Testis (tissue), 3 donors: ENCODE data around the gene EVX2. TPM values are rescaled to one million over a fixed set of nuclear protein-coding genes. Genes with fewer than 3 reads are reported as not detected.

Experiments used
- DNase-seq: peaks from one replicate; pipeline ENCODE4 v3.0.0-alpha.2; 2019
- H3K27ac ChIP-seq, 2 donors: fragments of 200-600 bp; sonication (generic); one replicate each; pipeline ENCODE4 v1.5.1; 2019
- H3K27me3 ChIP-seq: fragments of 200-600 bp; sonication (generic); one replicate; pipeline ENCODE4 v1.5.1; 2019
- H3K36me3 ChIP-seq: fragments of 200-600 bp; sonication (generic); one replicate; pipeline ENCODE4 v1.5.1; 2017; ENCODE audit warnings: low read depth; ENCODE audit errors: missing control alignments
- H3K4me1 ChIP-seq: fragments of 200-600 bp; sonication (generic); one replicate; pipeline ENCODE4 v1.5.1; 2019
- H3K4me3 ChIP-seq, 2 donors: fragments of 200-600 bp; sonication (generic); one replicate each; pipeline ENCODE4 v1.5.1; 2017 to 2019
- H3K9me3 ChIP-seq: fragments of 200-600 bp; sonication (generic); one replicate; pipeline ENCODE4 v1.5.1; 2017
- CTCF ChIP-seq, 3 experiments: fragments of 450-650 bp in 2 of 3; fragments of 200-600 bp in 1 of 3; sonication (generic) in 1 of 3; IDR thresholded peaks; one replicate each; pipeline ENCODE4 v1.5.1; 2016 to 2019; ENCODE audit warnings: antibody characterized with exemption in 3 of 3, mild to moderate bottlenecking in 2 of 3, moderate library complexity in 1 of 3
- POLR2A ChIP-seq: fragments of 450-650 bp; IDR thresholded peaks from one replicate; pipeline ENCODE4 v1.6.1; 2017; ENCODE audit warnings: antibody characterized with exemption, mild to moderate bottlenecking, moderate library complexity
- WGBS, 2 donors: methylation state at CpG; one replicate each; pipeline ENCODE4 v1.1.5; 2018; 5-methylcytosine and 5-hydroxymethylcytosine counted together
- intact Hi-C: fragments of 100-400 bp; cut with DNase I; formaldehyde crosslinking; loops from one replicate; pipeline ENCODE4 v1.15.1; 2023; ENCODE audit warnings: low total_unique reads
- polyA plus RNA-seq: library from polyadenylated mRNA; stranded (reverse); fragments of 350-450 nt; fragmentation: Illumina TruSeq; extraction: RNeasy Lipid Tissue Mini Kit (QIAGEN cat#74804); gene quantifications from one replicate; pipeline ENCODE4 v1.2.3, GENCODE V29; 2014; ENCODE audit warnings: low read depth, low replicate concordance; ENCODE audit not compliant: insufficient read depth
- total RNA-seq, 2 donors: library from RNA; depleted of rRNA; stranded (reverse); fragments of >200 nt; gene quantifications; one replicate each; pipeline ENCODE4 v1.2.3, GENCODE V29; 2016

Gene EVX2
- total and polyA plus RNA-seq, 3 donors from 2014 or later = 1.5 to 3.1 (median 2.3) TPM

DNA sequence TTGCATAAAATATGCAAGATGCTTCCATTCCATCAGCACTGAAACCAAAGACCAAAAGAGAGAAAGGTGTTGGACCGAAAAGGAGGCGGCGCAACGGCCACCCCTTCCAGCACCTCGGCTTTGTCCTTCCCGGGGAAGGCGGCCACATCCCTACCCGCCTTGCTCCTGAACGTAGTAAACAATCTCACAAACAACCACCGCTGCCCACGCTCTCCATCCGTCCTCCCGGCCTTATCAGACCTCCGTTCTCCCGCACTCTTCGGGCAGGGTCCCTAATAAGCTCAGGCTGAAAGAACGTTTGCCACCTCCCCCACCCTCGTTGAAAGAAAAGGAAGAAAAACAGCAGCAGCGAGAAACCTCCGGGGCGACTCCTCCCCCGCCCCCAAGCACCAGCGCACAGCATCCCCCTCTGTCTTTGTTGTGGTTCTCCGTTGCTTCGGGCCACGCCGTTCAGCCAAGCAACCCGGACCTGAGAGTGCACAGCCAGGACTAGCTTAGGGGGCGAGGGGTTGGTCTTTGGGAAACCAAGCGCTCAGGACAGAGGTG, 4.4 kb downstream of the EVX2 start:
- DNase-seq = peak; percentile 35
- Histone ChIP-seq H3K4me1 (no peaks in the 10 kb centered on the region), H3K36me3 (no peaks in the 10 kb centered on the region), H3K4me3 (peak overlapping the region; percentile 46 to 50), H3K9me3 (no peaks in the 10 kb centered on the region), H3K27me3 (no peaks in the 10 kb centered on the region), H3K27ac (no peak overlapping the region)
- TF ChIP-seq POLR2A (no peak), CTCF (IDR thresholded peaks at IDR 0.05) (no peak)
- intact Hi-C loops = no loop called here
- 8 to 9% methylated on average over 30 of the region's 30 CpGs for WGBS, 2 donors

DNA sequence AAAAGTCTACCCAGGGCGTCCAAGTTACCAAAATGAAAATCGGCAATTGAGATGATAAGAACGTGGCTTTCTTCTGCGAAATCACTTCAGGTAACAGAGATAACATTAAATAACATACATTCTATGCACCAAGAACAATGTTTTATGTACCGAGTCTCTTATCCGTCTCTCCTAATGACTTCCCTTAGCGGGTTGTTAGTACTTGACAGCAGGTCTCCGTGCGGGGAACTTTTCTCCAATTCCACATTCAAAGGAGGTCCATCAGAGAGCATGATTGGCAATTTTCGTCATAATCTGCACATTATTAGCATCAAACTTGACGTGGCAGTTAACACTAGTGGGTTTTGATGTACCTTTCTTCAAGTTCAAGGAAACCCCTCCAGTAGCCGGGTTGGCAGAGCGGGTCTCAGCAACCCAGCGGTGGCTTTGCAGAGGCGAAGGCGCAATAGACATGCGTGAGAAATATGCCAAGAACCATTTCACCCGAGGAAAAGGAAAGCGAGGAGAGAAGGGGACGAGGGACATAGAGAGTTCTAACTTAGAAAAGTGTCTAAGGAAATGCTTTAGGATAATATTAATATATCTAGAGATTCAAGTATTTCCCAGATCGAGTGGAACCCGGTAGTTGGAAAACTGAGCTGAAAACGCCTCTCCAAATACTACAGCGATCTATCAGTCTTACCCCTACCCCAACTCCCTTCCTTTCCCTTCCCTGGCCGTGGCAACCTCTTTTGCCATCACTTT, 5.0 kb downstream of the EVX2 start:
- Histone ChIP-seq H3K4me1 (no peaks in the 10 kb centered on the region), H3K27ac (no peak overlapping the region), H3K36me3 (no peaks in the 10 kb centered on the region), H3K4me3 (peak overlapping the region; percentile 46 to 50), H3K27me3 (no peaks in the 10 kb centered on the region), H3K9me3 (no peaks in the 10 kb centered on the region)
- TF ChIP-seq POLR2A (no peak), CTCF (IDR thresholded peaks at IDR 0.05) (no peak)
- no peak for DNase-seq
- WGBS, 2 donors = 8 to 10% methylated on average over 25 of the region's 25 CpGs
- intact Hi-C loops = no loop called here

- Histone ChIP-seq H3K27me3 (no peaks in the 10 kb centered on the region), H3K4me3 (no peak overlapping the region), H3K9me3 (no peaks in the 10 kb centered on the region), H3K27ac (no peak overlapping the region), H3K4me1 (no peaks in the 10 kb centered on the region), H3K36me3 (no peaks in the 10 kb centered on the region)
- TF ChIP-seq CTCF (IDR thresholded peaks at IDR 0.05) (no peak), POLR2A (no peak)
- intact Hi-C loops = no loop called here
- WGBS, 2 donors = 33 to 47% methylated on average over 2 of the region's 2 CpGs
- no peak for DNase-seq
These were observed 7.0 kb downstream of the EVX2 start for GRCh38 chr2:176076796-176077195.

DNA sequence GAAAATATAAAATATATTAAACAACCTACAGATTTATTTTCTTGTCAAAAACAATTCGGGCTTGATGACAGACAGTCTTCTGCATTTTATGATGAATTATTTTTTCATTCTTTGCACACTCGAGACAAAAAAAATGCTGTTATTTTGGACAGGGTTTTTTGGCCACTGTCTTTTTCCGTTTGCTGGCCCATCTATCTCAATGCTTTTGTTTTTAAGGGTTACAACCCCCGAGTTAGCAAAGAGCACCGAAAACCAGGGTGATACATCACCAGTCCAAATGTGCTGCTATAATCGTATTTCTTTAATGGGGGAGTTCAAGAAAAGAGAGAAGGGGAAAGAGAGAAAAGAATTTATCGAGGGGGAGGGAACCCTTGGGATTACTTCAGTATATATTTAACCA, 7.7 kb downstream of the EVX2 start:
- DNase-seq = no peak
- intact Hi-C loops = no loop called here
- no peak overlapping the region for H3K27ac ChIP-seq
- H3K4me1 ChIP-seq = no peaks in the 10 kb centered on the region
- no peak for TF ChIP-seq POLR2A
- TF ChIP-seq CTCF (IDR thresholded peaks at IDR 0.05) = no peak
- no peaks in the 10 kb centered on the region for H3K27me3 ChIP-seq
- no peaks in the 10 kb centered on the region for H3K36me3 ChIP-seq
- no peaks in the 10 kb centered on the region for H3K9me3 ChIP-seq
- H3K4me3 ChIP-seq = peak overlapping the region in 1 of 2 donors; percentile 14
- WGBS, 2 donors = 11 to 15% methylated on average over 7 of the region's 7 CpGs

GRCh38 chr2:176075481-176075880, 8.3 kb downstream of the EVX2 start:
- Histone ChIP-seq H3K27ac (no peak overlapping the region), H3K27me3 (no peaks in the 10 kb centered on the region), H3K36me3 (no peaks in the 10 kb centered on the region), H3K9me3 (no peaks in the 10 kb centered on the region), H3K4me3 (peak overlapping the region in 1 of 2 donors; percentile 14), H3K4me1 (no peaks in the 10 kb centered on the region)
- intact Hi-C loops = no loop called here
- no peak for TF ChIP-seq POLR2A
- TF ChIP-seq CTCF (IDR thresholded peaks at IDR 0.05) = no peak
- 12 to 16% methylated on average over 15 of the region's 15 CpGs for WGBS, 2 donors
- peak; percentile 61 for DNase-seq
